ENCODE data around the gene MUCL3.

Gene MUCL3

GRCh38 chr6:30970946-30971345 lies 30.2 kb downstream of the MUCL3 start:
- DNase-seq (ENCODE audit: low read depth in 1 of 2, low spot score in 1 of 2) = no peak
- TF ChIP-seq POLR2AphosphoS5 (IDR thresholded peaks at IDR 0.05; ENCODE audit: low read depth) (no peak), REST (IDR thresholded peaks at IDR 0.05; ENCODE audit: insufficient replicate concordance, low read depth) (no peak), GABPA (IDR thresholded peaks at IDR 0.05; ENCODE audit: low read depth) (no peak), CTCF (IDR thresholded peaks at IDR 0.05; ENCODE audit: insufficient read depth, low read length) (no peak), SPI1 (IDR thresholded peaks at IDR 0.05; ENCODE audit: borderline replicate concordance, low read depth) (no peak)
- Histone ChIP-seq H3K27me3 (ENCODE audit: insufficient read depth, poor library complexity, severe bottlenecking) (no peaks in the 10 kb centered on the region), H3K27ac (replicated peaks) (no peak overlapping the region), H3K4me3 (replicated peaks; ENCODE audit: insufficient read depth, low read length) (no peak overlapping the region)

- Histone ChIP-seq H3K27me3 (ENCODE audit: insufficient read depth, poor library complexity, severe bottlenecking) (peaks cover 8% of the 10 kb centered on the region), H3K27ac (replicated peaks) (no peak overlapping the region), H3K4me3 (replicated peaks; ENCODE audit: insufficient read depth, low read length) (no peak overlapping the region)
- TF ChIP-seq SPI1 (IDR thresholded peaks at IDR 0.05; ENCODE audit: borderline replicate concordance, low read depth) (no peak), REST (IDR thresholded peaks at IDR 0.05; ENCODE audit: insufficient replicate concordance, low read depth) (no peak), POLR2AphosphoS5 (IDR thresholded peaks at IDR 0.05; ENCODE audit: low read depth) (no peak), CTCF (IDR thresholded peaks at IDR 0.05; ENCODE audit: insufficient read depth, low read length) (no peak), GABPA (IDR thresholded peaks at IDR 0.05; ENCODE audit: low read depth) (no peak)
- DNase-seq (ENCODE audit: low read depth in 1 of 2, low spot score in 1 of 2) = no peak
Observed at GRCh38 chr6:30972816-30973215, 32.0 kb downstream of the MUCL3 start.

- no peak overlapping the region for H3K4me3 ChIP-seq (replicated peaks; ENCODE audit: insufficient read depth, low read length)
- no peak for DNase-seq (ENCODE audit: low read depth in 1 of 2, low spot score in 1 of 2)
- peaks cover 8% of the 10 kb centered on the region for H3K27me3 ChIP-seq (ENCODE audit: insufficient read depth, poor library complexity, severe bottlenecking)
- TF ChIP-seq SPI1 (IDR thresholded peaks at IDR 0.05; ENCODE audit: borderline replicate concordance, low read depth) = no peak
- TF ChIP-seq POLR2AphosphoS5 (IDR thresholded peaks at IDR 0.05; ENCODE audit: low read depth) = no peak
- no peak for TF ChIP-seq GABPA (IDR thresholded peaks at IDR 0.05; ENCODE audit: low read depth)
- no peak for TF ChIP-seq CTCF (IDR thresholded peaks at IDR 0.05; ENCODE audit: insufficient read depth, low read length)
- no peak for TF ChIP-seq REST (IDR thresholded peaks at IDR 0.05; ENCODE audit: insufficient replicate concordance, low read depth)
- H3K27ac ChIP-seq (replicated peaks) = no peak overlapping the region
Observed at GRCh38 chr6:30974490-30975252, 33.9 kb downstream of the MUCL3 start.

All from HL-60 (cell line).